GM19099 (cell line): Measurements from ENCODE around the gene TIMM10B.

Experiments
- POLR2A ChIP-seq: IDR thresholded peaks from 3 replicates; pipeline ENCODE4 v1.6.1; 2011; ENCODE audit warnings: low read depth; ENCODE audit not compliant: insufficient read length; ENCODE audit errors: extremely low read depth

Gene TIMM10B, protein sequence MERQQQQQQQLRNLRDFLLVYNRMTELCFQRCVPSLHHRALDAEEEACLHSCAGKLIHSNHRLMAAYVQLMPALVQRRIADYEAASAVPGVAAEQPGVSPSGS

GRCh38 chr11:6481012-6481923 lies at the start of gene TIMM10B, which contains the start of gene ARFIP2:
TSS of gene TIMM10B (plus strand) at chr11:6481501. CDS start at chr11:6481517, 16 bp downstream.
TSS of gene ARFIP2 (minus strand) at chr11:6481331. CDS start at chr11:6480421, 910 bp downstream.
- TF ChIP-seq POLR2A: peak; percentile 94

GRCh38 chr11:6431861-6432260 lies 49.4 kb upstream of the TIMM10B start:
- no peak for TF ChIP-seq POLR2A

DNA sequence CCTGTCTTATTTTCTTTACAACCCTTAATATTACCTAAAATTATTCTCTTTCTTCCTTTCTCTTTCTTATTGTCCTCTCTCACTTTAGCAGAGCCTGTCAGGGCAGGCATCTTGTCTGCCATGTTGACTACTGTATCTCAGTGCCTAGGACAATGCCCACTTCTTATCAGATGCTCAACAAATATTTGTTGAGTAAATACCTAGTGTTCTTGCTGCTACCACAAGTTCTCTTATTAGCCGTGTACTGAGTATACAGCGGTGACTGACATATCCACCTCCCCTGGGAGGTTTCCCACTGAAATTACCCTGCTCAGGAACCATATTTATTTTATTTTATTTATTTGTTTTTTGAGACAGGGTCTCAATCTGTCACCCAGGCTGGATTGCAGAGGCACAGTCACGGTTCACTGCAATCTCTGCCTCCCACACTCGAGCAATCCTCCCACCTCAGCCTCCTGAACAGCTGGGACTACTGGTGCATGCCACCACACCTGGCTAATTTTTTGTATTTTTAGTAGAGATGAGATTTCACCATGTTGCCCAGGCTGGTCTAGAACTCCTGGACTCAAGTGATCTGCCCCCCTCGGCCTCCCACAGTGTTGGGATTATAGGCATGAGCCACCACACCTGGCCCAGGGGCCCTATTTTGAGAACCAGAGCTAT lies 47.2 kb upstream of the TIMM10B start:
- no peak for TF ChIP-seq POLR2A

GRCh38 chr11:6437423-6437822 lies 43.9 kb upstream of the TIMM10B start:
- TF ChIP-seq POLR2A: no peak

- TF ChIP-seq POLR2A: no peak
Measured at GRCh38 chr11:6437993-6438392, 43.3 kb upstream of the TIMM10B start.

- no peak for TF ChIP-seq POLR2A
Measured at GRCh38 chr11:6438979-6439571, 42.2 kb upstream of the TIMM10B start.

GRCh38 chr11:6440906-6441358 lies 40.4 kb upstream of the TIMM10B start, which contains the start of gene HPX:
TSS of gene HPX (minus strand) at chr11:6440987. CDS start at chr11:6440963, 24 bp downstream.
- no peak for TF ChIP-seq POLR2A

- TF ChIP-seq POLR2A: no peak
Measured at GRCh38 chr11:6442441-6442840, 38.9 kb upstream of the TIMM10B start.

DNA sequence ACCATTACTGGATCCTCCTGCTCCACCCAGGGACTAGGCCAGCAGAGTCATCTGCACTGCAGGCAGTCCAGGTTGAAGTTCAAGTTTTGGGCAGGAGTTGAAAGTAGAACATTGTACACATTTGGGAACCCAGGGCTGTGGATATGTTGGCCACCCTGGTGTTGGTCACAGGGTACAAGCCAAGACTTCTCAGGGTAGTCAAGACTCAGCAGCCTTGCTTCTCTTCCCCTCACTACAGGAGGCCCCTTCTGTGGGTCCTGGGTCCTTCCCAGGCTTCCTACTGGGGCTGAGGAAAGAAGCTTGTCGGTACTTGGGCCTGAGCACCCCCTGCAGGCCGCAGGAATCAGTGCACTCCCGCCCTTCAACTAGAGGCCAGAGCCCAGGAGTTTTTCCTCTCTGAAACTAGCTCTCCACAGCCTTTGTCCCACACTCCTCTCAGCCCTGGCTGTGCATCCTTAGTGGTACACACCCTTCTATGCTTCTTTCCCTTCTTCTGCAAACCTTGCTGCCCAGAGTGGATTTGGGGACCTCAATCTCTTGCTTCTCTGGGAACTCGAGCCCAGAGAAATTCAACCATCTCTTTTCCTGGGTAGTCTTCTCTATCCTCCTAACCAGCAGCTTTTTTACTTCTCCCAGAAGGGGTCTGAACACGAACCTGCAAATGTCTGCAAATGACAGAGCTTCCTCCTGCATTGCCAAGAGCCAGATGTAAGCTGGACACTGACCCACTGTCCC lies 37.9 kb upstream of the TIMM10B start:
- no peak for TF ChIP-seq POLR2A

DNA sequence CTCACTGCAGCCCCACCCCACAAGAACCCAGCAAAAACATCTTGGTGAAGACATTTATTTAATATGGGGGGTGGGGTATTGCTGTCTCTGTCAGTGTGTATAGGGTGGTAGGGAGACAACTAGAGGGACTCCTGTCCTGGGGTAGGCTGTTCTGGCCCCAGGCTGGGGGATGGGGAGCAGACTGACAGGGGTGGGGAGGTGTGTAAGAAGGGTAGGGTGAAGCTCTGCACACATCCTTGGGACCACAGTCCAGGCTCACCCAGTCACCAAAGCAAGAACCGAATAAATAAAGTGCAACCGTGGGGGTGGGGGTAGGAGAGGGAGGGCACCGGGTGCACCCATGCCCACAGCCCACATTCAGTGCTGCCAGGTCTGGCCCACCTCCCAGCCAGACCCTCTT lies 32.7 kb upstream of the TIMM10B start:
- no peak for TF ChIP-seq POLR2A

DNA sequence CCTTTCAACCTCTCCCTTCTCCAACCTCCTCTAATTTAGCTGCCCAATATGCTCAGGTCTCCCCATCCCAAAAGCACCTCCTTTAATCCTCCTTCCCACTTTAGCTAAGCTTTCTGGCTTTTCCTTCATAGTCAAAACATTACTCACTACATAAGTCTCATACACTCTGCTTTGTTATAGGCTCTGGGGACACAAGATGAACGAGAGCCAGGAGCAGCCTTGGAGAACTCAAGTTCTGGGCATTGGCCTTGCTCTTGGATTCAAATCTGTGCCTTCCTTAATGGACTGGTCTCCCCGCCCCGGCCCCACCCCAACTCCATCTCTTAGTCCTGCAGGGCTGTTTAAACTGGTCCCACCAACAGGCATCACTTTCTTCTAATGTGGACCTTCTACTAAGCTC lies 29.1 kb upstream of the TIMM10B start:
- TF ChIP-seq POLR2A: no peak

GRCh38 chr11:6453152-6453551 lies 28.1 kb upstream of the TIMM10B start:
- no peak for TF ChIP-seq POLR2A

- no peak for TF ChIP-seq POLR2A
Measured at GRCh38 chr11:6455070-6455469, 26.2 kb upstream of the TIMM10B start.

DNA sequence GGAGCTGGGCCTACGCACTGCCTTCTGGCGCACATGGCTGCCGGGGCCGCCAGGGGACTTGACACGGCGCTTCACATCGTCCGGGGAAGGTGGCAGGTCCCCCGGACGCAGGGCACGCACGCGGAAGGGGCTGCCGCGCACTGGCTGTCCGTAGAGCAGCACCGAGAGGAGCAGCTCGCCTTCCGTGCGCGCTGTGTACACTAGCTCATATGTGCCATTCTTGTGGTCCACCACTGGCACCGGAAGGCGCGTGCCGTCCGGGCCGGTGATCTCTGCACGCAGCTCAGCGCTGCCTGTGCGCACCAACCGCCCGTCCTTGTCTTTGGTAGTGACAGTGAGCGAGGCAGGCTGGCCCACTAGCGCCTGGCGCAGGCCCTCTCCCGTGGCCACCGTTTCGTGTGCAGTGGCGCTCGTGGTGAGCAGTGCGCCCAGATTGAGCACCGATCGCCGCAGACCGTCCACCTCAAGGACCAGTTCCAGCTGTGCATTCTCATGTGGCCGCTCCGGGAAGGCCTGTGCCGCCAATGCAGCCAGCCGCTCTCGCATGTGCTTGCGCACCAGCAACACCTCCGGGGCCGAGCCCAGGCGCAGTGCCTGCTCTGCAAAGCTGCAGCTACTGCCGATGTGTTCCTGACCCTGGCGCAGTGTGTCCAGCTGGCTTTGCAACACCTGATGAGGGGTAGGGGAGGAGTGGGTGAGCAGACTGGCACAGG lies 24.8 kb upstream of the TIMM10B start:
- TF ChIP-seq POLR2A: no peak
